ENCODE data around the gene PEX26. TPM values are rescaled to one million over a fixed set of nuclear protein-coding genes. Genes with fewer than 3 reads are reported as not detected.
"Not testable (repeated sequence)": the region's sequence is repeated elsewhere in the genome, so short reads cannot be mapped to it uniquely, and the experiment has no call there.

PEX26 gene
- total and polyA plus RNA-seq, 4 donors, result 16.9 to 36.9 (median 19.5) TPM

- H3K27me3 ChIP-seq (ENCODE audit: control insufficient read depth in 3 of 3, insufficient read depth in 3 of 3, low read length in 2 of 3), result no peaks in the 10 kb centered on the region
- no peaks in the 10 kb centered on the region for H3K9me3 ChIP-seq (ENCODE audit: control insufficient read depth in 4 of 4, insufficient read depth in 3 of 4, low read length in 3 of 4)
- TF ChIP-seq CTCF (IDR thresholded peaks at IDR 0.05; ENCODE audit: control extremely low read depth, extremely low read depth), result no peak
- DNase-seq (no peak), ATAC-seq (ENCODE audit: insufficient read depth, low FRiP score) (no peak)
- no peak overlapping the region for H3K27ac ChIP-seq (ENCODE audit: low read depth in 1 of 2, low read length in 1 of 2)
- no peak overlapping the region for H3K9ac ChIP-seq (ENCODE audit: insufficient read depth in 1 of 2, low read length in 2 of 2)
- H3K4me1 ChIP-seq (ENCODE audit: control insufficient read depth in 5 of 5, insufficient read depth in 5 of 5, low read length in 5 of 5), result no peaks in the 10 kb centered on the region
- no peak overlapping the region for H3K4me3 ChIP-seq
- peaks cover 0 to 4% (median 1%) of the 10 kb centered on the region in 4 donors for H3K36me3 ChIP-seq (ENCODE audit: control insufficient read depth in 4 of 4, insufficient read depth in 4 of 4, low read length in 4 of 4)
- WGBS, 2 donors, result 88 to 92% methylated on average over 5 of the region's 5 CpGs
These were observed 44.3 kb downstream of the PEX26 start for GRCh38 chr22:18121954-18122554.

GRCh38 chr22:18123476-18124025 is 45.8 kb downstream of the PEX26 start:
- not testable (repeated sequence) for H3K4me1 ChIP-seq (ENCODE audit: control insufficient read depth in 5 of 5, insufficient read depth in 5 of 5, low read length in 5 of 5); H3K27me3 ChIP-seq (ENCODE audit: control insufficient read depth in 3 of 3, insufficient read depth in 3 of 3, low read length in 2 of 3); DNase-seq; ATAC-seq (ENCODE audit: insufficient read depth, low FRiP score); H3K27ac ChIP-seq (ENCODE audit: low read depth in 1 of 2, low read length in 1 of 2); H3K4me3 ChIP-seq; H3K36me3 ChIP-seq (ENCODE audit: control insufficient read depth in 4 of 4, insufficient read depth in 4 of 4, low read length in 4 of 4); H3K9ac ChIP-seq (ENCODE audit: insufficient read depth in 1 of 2, low read length in 2 of 2); H3K9me3 ChIP-seq (ENCODE audit: control insufficient read depth in 4 of 4, insufficient read depth in 3 of 4, low read length in 3 of 4)
- 96 to 98% methylated on average over 19 of the region's 19 CpGs for WGBS, 2 donors

GRCh38 chr22:18126606-18127005 is 48.8 kb downstream of the PEX26 start:
- no peaks in the 10 kb centered on the region for H3K4me1 ChIP-seq (ENCODE audit: control insufficient read depth in 5 of 5, insufficient read depth in 5 of 5, low read length in 5 of 5)
- no peak overlapping the region for H3K27ac ChIP-seq (ENCODE audit: low read depth in 1 of 2, low read length in 1 of 2)
- DNase-seq (no peak), ATAC-seq (ENCODE audit: insufficient read depth, low FRiP score) (no peak)
- H3K4me3 ChIP-seq, result no peak overlapping the region
- WGBS, 2 donors, result 97 to 99% methylated on average over 18 of the region's 18 CpGs
- TF ChIP-seq CTCF (IDR thresholded peaks at IDR 0.05; ENCODE audit: control extremely low read depth, extremely low read depth), result no peak
- no peaks in the 10 kb centered on the region for H3K9me3 ChIP-seq (ENCODE audit: control insufficient read depth in 4 of 4, insufficient read depth in 3 of 4, low read length in 3 of 4)
- H3K36me3 ChIP-seq (ENCODE audit: control insufficient read depth in 4 of 4, insufficient read depth in 4 of 4, low read length in 4 of 4), result peaks cover 0 to 3% (median 1%) of the 10 kb centered on the region in 4 donors
- H3K9ac ChIP-seq (ENCODE audit: insufficient read depth in 1 of 2, low read length in 2 of 2), result no peak overlapping the region
- H3K27me3 ChIP-seq (ENCODE audit: control insufficient read depth in 3 of 3, insufficient read depth in 3 of 3, low read length in 2 of 3), result no peaks in the 10 kb centered on the region

GRCh38 chr22:18130018-18130417 is 52.2 kb downstream of the PEX26 start:
- H3K9me3 ChIP-seq (ENCODE audit: control insufficient read depth in 4 of 4, insufficient read depth in 3 of 4, low read length in 3 of 4), result no peaks in the 10 kb centered on the region
- no peak overlapping the region for H3K9ac ChIP-seq (ENCODE audit: insufficient read depth in 1 of 2, low read length in 2 of 2)
- no peak overlapping the region for H3K27ac ChIP-seq (ENCODE audit: low read depth in 1 of 2, low read length in 1 of 2)
- no peaks in the 10 kb centered on the region for H3K27me3 ChIP-seq (ENCODE audit: control insufficient read depth in 3 of 3, insufficient read depth in 3 of 3, low read length in 2 of 3)
- ATAC-seq (ENCODE audit: insufficient read depth, low FRiP score) (no peak), DNase-seq (no peak)
- 83 to 87% methylated on average over 8 of the region's 8 CpGs for WGBS, 2 donors
- no peaks in the 10 kb centered on the region for H3K4me1 ChIP-seq (ENCODE audit: control insufficient read depth in 5 of 5, insufficient read depth in 5 of 5, low read length in 5 of 5)
- H3K36me3 ChIP-seq (ENCODE audit: control insufficient read depth in 4 of 4, insufficient read depth in 4 of 4, low read length in 4 of 4), result peaks cover 0 to 4% (median 2%) of the 10 kb centered on the region in 4 donors
- no peak for TF ChIP-seq CTCF (IDR thresholded peaks at IDR 0.05; ENCODE audit: control extremely low read depth, extremely low read depth)
- no peak overlapping the region for H3K4me3 ChIP-seq
